Parathyroid adenoma (tissue), 2 donors: ENCODE results near the gene NHERF1.

Experiments
- H2AFZ ChIP-seq: fragments of 300-600 bp; sonication (generic); one replicate; pipeline ENCODE4 v1.7.0; 2017; ENCODE audit warnings: antibody characterized with exemption, mild to moderate bottlenecking
- H3K27ac ChIP-seq: fragments of 300-600 bp; sonication (generic); one replicate; pipeline ENCODE4 v1.7.0; 2017
- H3K27me3 ChIP-seq: fragments of 300-600 bp; sonication (generic); one replicate; pipeline ENCODE4 v1.7.0; 2017; ENCODE audit warnings: low read length; ENCODE audit not compliant: control insufficient read depth, insufficient read depth
- H3K36me3 ChIP-seq: fragments of 300-600 bp; sonication (generic); one replicate; pipeline ENCODE4 v1.7.0; 2017; ENCODE audit warnings: low read length; ENCODE audit not compliant: control insufficient read depth, insufficient read depth
- H3K4me1 ChIP-seq: fragments of 300-600 bp; sonication (generic); one replicate; pipeline ENCODE4 v1.7.0; 2017; ENCODE audit warnings: control low read depth
- H3K4me2 ChIP-seq: fragments of 300-600 bp; sonication (generic); one replicate; pipeline ENCODE4 v1.7.0; 2017; ENCODE audit warnings: low read length
- H3K4me3 ChIP-seq: fragments of 300-600 bp; sonication (generic); one replicate; pipeline ENCODE4 v1.7.0; 2017; ENCODE audit warnings: low read depth, low read length
- H3K79me2 ChIP-seq: fragments of 300-600 bp; sonication (generic); one replicate; pipeline ENCODE4 v1.7.0; 2017; ENCODE audit warnings: control low read depth
- H3K9ac ChIP-seq: fragments of 300-600 bp; sonication (generic); one replicate; pipeline ENCODE4 v1.7.0; 2017; ENCODE audit warnings: mild to moderate bottlenecking
- H3K9me3 ChIP-seq: fragments of 300-600 bp; sonication (generic); one replicate; pipeline ENCODE4 v1.7.0; 2017; ENCODE audit warnings: low read length; ENCODE audit not compliant: control insufficient read depth
- TF ChIP-seq, protein P1 (sequence below): fragments of 300-600 bp; sonication (generic); IDR thresholded peaks from one replicate; pipeline ENCODE4 v1.7.0; 2017; ENCODE audit warnings: antibody characterized with exemption, mild to moderate bottlenecking
- donor health status: primary hyperparathyroidism.

Gene NHERF1

DNA sequence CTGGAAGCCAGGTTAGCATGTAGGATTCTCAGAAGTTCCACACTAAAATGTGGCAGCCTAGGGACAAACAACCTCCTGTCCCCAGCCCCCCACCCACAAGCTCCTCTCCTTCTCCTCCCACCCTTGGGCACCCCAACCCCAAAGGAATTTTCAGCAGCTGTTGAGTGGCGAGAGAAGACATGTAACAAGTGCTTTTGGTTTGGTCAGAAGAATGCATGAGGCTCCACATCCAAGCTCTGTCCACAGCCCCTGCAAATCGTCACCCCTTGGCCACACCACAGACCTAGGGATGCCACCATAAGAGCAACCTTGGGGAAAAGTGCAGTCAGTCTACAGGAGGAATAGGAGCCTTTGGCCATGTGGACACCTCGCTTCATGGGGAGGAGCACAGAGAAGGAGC, 23.3 kb upstream of the NHERF1 start:
- Histone ChIP-seq H3K9me3 (no peaks in the 10 kb centered on the region), H3K79me2 (no peaks in the 10 kb centered on the region), H3K36me3 (no peaks in the 10 kb centered on the region), H3K27me3 (no peaks in the 10 kb centered on the region), H3K9ac (no peak overlapping the region), H3K4me2 (no peak overlapping the region), H3K4me3 (no peak overlapping the region), H2AFZ (no peak overlapping the region), H3K27ac (no peak overlapping the region), H3K4me1 (no peaks in the 10 kb centered on the region)
- TF ChIP-seq, protein P1, sequence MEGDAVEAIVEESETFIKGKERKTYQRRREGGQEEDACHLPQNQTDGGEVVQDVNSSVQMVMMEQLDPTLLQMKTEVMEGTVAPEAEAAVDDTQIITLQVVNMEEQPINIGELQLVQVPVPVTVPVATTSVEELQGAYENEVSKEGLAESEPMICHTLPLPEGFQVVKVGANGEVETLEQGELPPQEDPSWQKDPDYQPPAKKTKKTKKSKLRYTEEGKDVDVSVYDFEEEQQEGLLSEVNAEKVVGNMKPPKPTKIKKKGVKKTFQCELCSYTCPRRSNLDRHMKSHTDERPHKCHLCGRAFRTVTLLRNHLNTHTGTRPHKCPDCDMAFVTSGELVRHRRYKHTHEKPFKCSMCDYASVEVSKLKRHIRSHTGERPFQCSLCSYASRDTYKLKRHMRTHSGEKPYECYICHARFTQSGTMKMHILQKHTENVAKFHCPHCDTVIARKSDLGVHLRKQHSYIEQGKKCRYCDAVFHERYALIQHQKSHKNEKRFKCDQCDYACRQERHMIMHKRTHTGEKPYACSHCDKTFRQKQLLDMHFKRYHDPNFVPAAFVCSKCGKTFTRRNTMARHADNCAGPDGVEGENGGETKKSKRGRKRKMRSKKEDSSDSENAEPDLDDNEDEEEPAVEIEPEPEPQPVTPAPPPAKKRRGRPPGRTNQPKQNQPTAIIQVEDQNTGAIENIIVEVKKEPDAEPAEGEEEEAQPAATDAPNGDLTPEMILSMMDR: no peak

DNA sequence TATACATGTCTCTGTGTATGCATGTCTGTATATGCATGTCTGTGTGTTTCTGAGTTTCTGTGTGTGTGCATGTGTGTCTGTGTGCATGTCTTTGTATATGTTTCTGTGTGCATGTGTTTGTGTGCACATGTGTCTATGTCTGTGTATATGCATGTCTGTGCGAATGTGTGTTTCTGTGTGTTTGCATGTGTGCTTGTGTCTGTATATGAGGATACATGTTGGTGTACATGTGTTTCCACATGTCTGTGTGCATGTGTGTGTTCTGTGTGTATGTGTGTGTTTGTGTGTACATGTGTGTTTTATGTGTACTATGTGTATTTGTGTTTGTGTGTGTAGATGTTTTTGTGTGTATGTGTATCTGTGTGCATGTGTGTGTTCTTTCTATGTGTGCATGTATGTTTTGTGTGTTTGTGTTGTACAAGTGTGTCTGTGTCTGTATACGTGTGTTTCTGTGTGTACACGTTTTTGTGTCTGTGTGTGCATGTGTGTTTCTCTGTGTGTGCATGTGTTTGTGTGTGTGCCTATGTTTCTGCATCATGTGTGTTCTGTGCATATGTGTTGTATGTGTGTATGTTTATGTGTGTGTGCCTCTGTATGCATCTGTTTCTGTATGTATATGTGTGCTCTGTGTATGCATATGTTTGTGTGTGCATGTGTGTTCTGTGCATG, 20.3 kb upstream of the NHERF1 start:
- Histone ChIP-seq H3K36me3 (no peaks in the 10 kb centered on the region), H2AFZ (no peak overlapping the region), H3K4me3 (no peak overlapping the region), H3K4me2 (no peak overlapping the region), H3K9ac (no peak overlapping the region), H3K4me1 (no peaks in the 10 kb centered on the region), H3K27me3 (no peaks in the 10 kb centered on the region), H3K9me3 (no peaks in the 10 kb centered on the region), H3K27ac (no peak overlapping the region), H3K79me2 (no peaks in the 10 kb centered on the region)
- TF ChIP-seq, protein P1: no peak

- Histone ChIP-seq H3K27me3 (no peaks in the 10 kb centered on the region), H3K36me3 (no peaks in the 10 kb centered on the region), H3K9ac (no peak overlapping the region), H3K9me3 (no peaks in the 10 kb centered on the region), H3K4me2 (no peak overlapping the region), H3K79me2 (no peaks in the 10 kb centered on the region), H3K4me1 (no peaks in the 10 kb centered on the region), H3K4me3 (no peak overlapping the region), H2AFZ (no peak overlapping the region), H3K27ac (no peak overlapping the region)
- TF ChIP-seq, protein P1: no peak
These were observed 19.7 kb upstream of the NHERF1 start for GRCh38 chr17:74728702-74729075.

DNA sequence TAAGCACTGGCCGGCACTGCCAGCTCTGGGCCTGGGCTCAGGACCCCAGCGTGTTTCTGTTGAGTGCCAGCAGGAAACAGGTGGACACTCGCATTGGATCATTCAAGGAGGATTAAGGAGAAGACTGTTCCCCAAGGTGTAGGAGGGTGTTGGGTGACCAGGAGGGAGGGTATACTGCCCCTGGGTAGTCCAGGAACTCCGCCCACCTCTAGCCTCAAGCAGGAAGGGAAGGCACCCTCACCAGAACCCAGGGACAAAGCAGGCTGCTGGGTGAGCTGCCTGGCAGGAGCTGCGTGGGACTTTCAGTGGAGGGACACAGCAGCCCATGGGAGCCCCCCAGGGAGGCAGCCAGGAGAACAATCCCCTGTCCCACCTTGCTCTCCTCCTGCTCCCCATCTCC, 19.1 kb upstream of the NHERF1 start:
- Histone ChIP-seq H3K4me2 (no peak overlapping the region), H3K36me3 (no peaks in the 10 kb centered on the region), H3K4me1 (no peaks in the 10 kb centered on the region), H2AFZ (no peak overlapping the region), H3K9ac (no peak overlapping the region), H3K27me3 (no peaks in the 10 kb centered on the region), H3K9me3 (no peaks in the 10 kb centered on the region), H3K79me2 (no peaks in the 10 kb centered on the region), H3K4me3 (no peak overlapping the region), H3K27ac (no peak overlapping the region)
- TF ChIP-seq, protein P1: no peak

DNA sequence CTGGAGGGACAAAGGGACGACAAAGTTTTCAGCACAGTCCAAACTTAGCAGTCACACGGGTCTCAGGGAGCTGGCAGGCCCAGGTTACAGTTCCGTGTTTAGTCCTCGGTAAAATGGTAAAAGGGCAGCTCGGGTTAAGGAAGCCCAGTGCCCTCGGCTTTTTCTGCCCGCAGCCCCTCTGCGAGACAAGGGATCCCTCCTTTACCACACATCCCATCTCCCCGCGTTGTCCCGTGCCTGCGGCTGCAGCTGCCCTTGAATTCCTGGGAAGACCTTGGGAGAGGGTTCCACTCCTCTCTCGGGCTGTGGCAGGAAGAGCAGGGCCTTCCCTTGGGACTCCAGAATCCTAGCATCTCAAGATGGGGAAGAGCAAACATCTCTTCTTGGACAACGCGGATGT, 18.6 kb upstream of the NHERF1 start:
- TF ChIP-seq, protein P1: no peak
- H3K36me3 ChIP-seq: no peaks in the 10 kb centered on the region
- H3K4me3 ChIP-seq: no peak overlapping the region
- no peaks in the 10 kb centered on the region for H3K4me1 ChIP-seq
- no peak overlapping the region for H3K4me2 ChIP-seq
- no peak overlapping the region for H3K9ac ChIP-seq
- no peaks in the 10 kb centered on the region for H3K27me3 ChIP-seq
- no peaks in the 10 kb centered on the region for H3K79me2 ChIP-seq
- H2AFZ ChIP-seq: no peak overlapping the region
- H3K27ac ChIP-seq: no peak overlapping the region
- H3K9me3 ChIP-seq: no peaks in the 10 kb centered on the region
